HG03342 (cell line): ENCODE results near the gene TBL1Y.
"Not testable (repeated sequence)": the region's sequence is repeated elsewhere in the genome, so short reads cannot be mapped to it uniquely, and the experiment has no call there.

Experiments used
- ATAC-seq: cut with Tn5 transposase; IDR thresholded peaks from one replicate; pipeline ENCODE4 v1.9.1; 2021; ENCODE audit warnings: mild to moderate bottlenecking, moderate library complexity; ENCODE audit not compliant: unreplicated experiment

TBL1Y gene

GRCh38 chrY:6910372-6911252 lies at the start of gene TBL1Y:
TSS of gene TBL1Y (plus strand) at chrY:6910697. CDS start at chrY:7025085, 114,388 bp downstream.
- no peak for ATAC-seq

- ATAC-seq, result no peak
These were observed 16.0 kb upstream of the TBL1Y start for GRCh38 chrY:6894496-6894895.

GRCh38 chrY:6895236-6895635 lies 15.3 kb upstream of the TBL1Y start:
- ATAC-seq, result no peak

- ATAC-seq, result not testable (repeated sequence)
These were observed 8.4 kb upstream of the TBL1Y start for GRCh38 chrY:6902116-6902515.

GRCh38 chrY:6907591-6907990 lies 2.9 kb upstream of the TBL1Y start:
- no peak for ATAC-seq

- ATAC-seq, result not testable (repeated sequence)
These were observed 2.5 kb upstream of the TBL1Y start for GRCh38 chrY:6908021-6908420.

- ATAC-seq, result no peak
These were observed 1.4 kb upstream of the TBL1Y start for GRCh38 chrY:6909118-6909521.

- ATAC-seq, result no peak
These were observed 641 bp upstream of the TBL1Y start for GRCh38 chrY:6909856-6910255.

- ATAC-seq, result no peak
These were observed 870 bp downstream of the TBL1Y start, which contains the start of gene AMELY for GRCh38 chrY:6911253-6911881. TSS of gene AMELY (minus strand) at chrY:6911752. CDS start at chrY:6872608, 39,144 bp downstream.

- ATAC-seq, result no peak
These were observed 2.9 kb downstream of the TBL1Y start for GRCh38 chrY:6913362-6913761.

GRCh38 chrY:6921061-6921460 lies 10.6 kb downstream of the TBL1Y start:
- no peak for ATAC-seq

- no peak for ATAC-seq
These were observed 17.8 kb downstream of the TBL1Y start for GRCh38 chrY:6928265-6928664.

GRCh38 chrY:6929237-6929636 lies 18.7 kb downstream of the TBL1Y start:
- no peak for ATAC-seq

GRCh38 chrY:6931779-6932396 lies 21.4 kb downstream of the TBL1Y start:
- no peak for ATAC-seq

- no peak for ATAC-seq
These were observed 25.0 kb downstream of the TBL1Y start for GRCh38 chrY:6935497-6935896.

GRCh38 chrY:6947695-6948094 lies 37.2 kb downstream of the TBL1Y start:
- ATAC-seq, result no peak

- ATAC-seq, result no peak
These were observed 37.9 kb downstream of the TBL1Y start for GRCh38 chrY:6948378-6948777.

GRCh38 chrY:6949947-6950346 lies 39.5 kb downstream of the TBL1Y start:
- ATAC-seq, result no peak

GRCh38 chrY:6964732-6965131 lies 54.2 kb downstream of the TBL1Y start:
- no peak for ATAC-seq

- no peak for ATAC-seq
These were observed 56.0 kb downstream of the TBL1Y start for GRCh38 chrY:6966521-6966920.

GRCh38 chrY:6967736-6968135 lies 57.2 kb downstream of the TBL1Y start:
- no peak for ATAC-seq

- no peak for ATAC-seq
These were observed 57.7 kb downstream of the TBL1Y start for GRCh38 chrY:6968191-6968590.
